Naive thymus-derived CD4-positive, alpha-beta T cell (primary cell): Measurements from ENCODE around the gene GIPC2. TPM values are rescaled to one million over a fixed set of nuclear protein-coding genes. Genes with fewer than 3 reads are reported as not detected.

Experiments used
- ATAC-seq: fragments of 150-1000 bp; cut with Tn5 transposase; 2 replicates; pipeline ENCODE4 v1.10.0; 2021; ENCODE audit warnings: mild to moderate bottlenecking, moderate library complexity
- CTCF ChIA-PET: fragments of 350-600 bp; sonication (Branson Sonifier 250); formaldehyde crosslinking; loops from one replicate; lab custom pipeline; 2021; ENCODE audit warnings: antibody characterized with exemption; lab: Charles Lee
- POLR2A ChIA-PET: fragments of 350-600 bp; sonication (Branson Sonifier 250); formaldehyde crosslinking; loops from one replicate; lab custom pipeline; 2021; ENCODE audit warnings: antibody characterized with exemption, inconsistent platforms; lab: Charles Lee
- DNase-seq, 9 donors: peaks; one replicate each; pipeline versions ENCODE4 v3.0.0 to v3.0.0-alpha.2; 2020 to 2022; ENCODE audit warnings: mixed read lengths in 1 of 9
- H3K27ac ChIP-seq: one replicate; pipeline ENCODE4 v1.7.0; 2013; ENCODE audit warnings: mild to moderate bottlenecking, low read depth, low read length, moderate library complexity
- H3K27me3 ChIP-seq, 2 donors: one replicate each; pipeline ENCODE4 v1.7.0; 2013; ENCODE audit warnings: low read length in 2 of 2, mild to moderate bottlenecking in 2 of 2, moderate library complexity in 2 of 2; ENCODE audit not compliant: control insufficient read depth in 2 of 2, insufficient read depth in 2 of 2
- H3K36me3 ChIP-seq, 3 experiments: 1 replicate in 2 of 3; 2 replicates in 1 of 3; pipeline ENCODE4 v1.7.0; 2013; ENCODE audit warnings: low read length in 3 of 3, mild to moderate bottlenecking in 3 of 3, moderate library complexity in 1 of 3; ENCODE audit not compliant: insufficient read depth in 3 of 3, control insufficient read depth in 2 of 3
- H3K4me1 ChIP-seq, 2 donors: one replicate each; pipeline ENCODE4 v1.7.0; 2013; ENCODE audit warnings: low read length in 2 of 2, mild to moderate bottlenecking in 2 of 2, moderate library complexity in 1 of 2; ENCODE audit not compliant: control insufficient read depth in 2 of 2, insufficient read depth in 2 of 2
- H3K4me3 ChIP-seq: 2 replicates; pipeline ENCODE4 v1.7.0; 2013; ENCODE audit warnings: mild to moderate bottlenecking, low read length
- H3K9me3 ChIP-seq, 3 experiments: 1 replicate in 2 of 3; 2 replicates in 1 of 3; pipeline ENCODE4 v1.7.0; 2013; ENCODE audit warnings: low read length in 3 of 3; ENCODE audit not compliant: control insufficient read depth in 2 of 3
- H3K27ac Mint-ChIP-seq, 9 donors: one replicate each; pipeline ENCODE4 v1.8.0; 2020 to 2022; ENCODE audit warnings: mixed read lengths in 9 of 9, mild to moderate bottlenecking in 8 of 9, moderate library complexity in 5 of 9, inconsistent platforms in 2 of 9
- H3K27me3 Mint-ChIP-seq, 5 donors: one replicate each; pipeline ENCODE4 v1.8.0; 2021 to 2022; ENCODE audit warnings: mixed read lengths in 5 of 5, mild to moderate bottlenecking in 1 of 5
- H3K36me3 Mint-ChIP-seq, 5 donors: one replicate each; pipeline ENCODE4 v1.8.0; 2020 to 2022; ENCODE audit warnings: mixed read lengths in 5 of 5, mild to moderate bottlenecking in 3 of 5, inconsistent platforms in 1 of 5
- H3K4me1 Mint-ChIP-seq, 7 donors: one replicate each; pipeline ENCODE4 v1.8.0; 2020 to 2022; ENCODE audit warnings: mixed read lengths in 7 of 7, mild to moderate bottlenecking in 3 of 7, inconsistent platforms in 1 of 7
- H3K4me3 Mint-ChIP-seq, 10 donors: one replicate each; pipeline ENCODE4 v1.8.0; 2020 to 2022; ENCODE audit warnings: mild to moderate bottlenecking in 10 of 10, mixed read lengths in 10 of 10, moderate library complexity in 6 of 10, inconsistent platforms in 2 of 10
- H3K9me3 Mint-ChIP-seq, 11 donors: one replicate each; pipeline ENCODE4 v1.8.0; 2020 to 2022; ENCODE audit warnings: mixed read lengths in 11 of 11, mild to moderate bottlenecking in 4 of 11, inconsistent platforms in 1 of 11, moderate library complexity in 1 of 11
- intact Hi-C, 2 donors: fragments of 100-400 bp; cut with micrococcal nuclease; formaldehyde crosslinking; loops; one replicate each; pipeline ENCODE4 v1.15.1; 2023
- polyA plus RNA-seq, 2 donors: library from polyadenylated mRNA; unstranded; fragments of 300-500 nt; fragmentation: Illumina TruSeq; gene quantifications; one replicate each; pipeline ENCODE4 v1.2.3, GENCODE V29; 2021
- total RNA-seq, 6 experiments: library from RNA in 5 of 6; stranded (reverse) in 5 of 6; gene quantifications; 1 replicate in 5 of 6; 2 replicates in 1 of 6; pipeline ENCODE4 v1.2.3 and lab custom pipeline; 2021 to 2026

Gene GIPC2
- total and polyA plus RNA-seq, 7 experiments from 2014 or later = 0.05 to 0.60 (median 0.44) TPM; not detected in 3

- H3K27ac Mint-ChIP-seq = no peak overlapping the region
- H3K4me1 Mint-ChIP-seq = no peaks in the 10 kb centered on the region
- no peaks in the 10 kb centered on the region for H3K27me3 ChIP-seq
- H3K4me3 ChIP-seq = no peak overlapping the region
- H3K36me3 Mint-ChIP-seq = no peaks in the 10 kb centered on the region
- ChIA-PET POLR2A (interaction anchor here (0.8 kb wide), 1 partner anchor 154 kb away, joined by 3 read pairs; no protein-coding TSS in a partner anchor), CTCF (interaction anchor here (0.6 to 3.0 kb wide), 8 partner anchors 9 to 544 kb away, joined by 3 to 24 read pairs (median 4); no protein-coding TSS in a partner anchor)
- no peak for DNase-seq
- H3K36me3 ChIP-seq = no peaks in the 10 kb centered on the region
- peaks cover 0 to 12% (median 0%) of the 10 kb centered on the region in 5 donors for H3K27me3 Mint-ChIP-seq
- H3K4me1 ChIP-seq = no peaks in the 10 kb centered on the region
- intact Hi-C loops = no loop called here
- H3K9me3 ChIP-seq = no peaks in the 10 kb centered on the region
- peak; percentile 22 for ATAC-seq
- H3K27ac ChIP-seq = no peak overlapping the region
- H3K9me3 Mint-ChIP-seq = no peaks in the 10 kb centered on the region
- H3K4me3 Mint-ChIP-seq = no peak overlapping the region
Observed at GRCh38 chr1:78132174-78132947, 86.6 kb downstream of the GIPC2 start.

GRCh38 chr1:78132948-78133322, 87.2 kb downstream of the GIPC2 start:
- DNase-seq (no peak), ATAC-seq (no peak)
- no peaks in the 10 kb centered on the region for H3K9me3 ChIP-seq
- ChIA-PET CTCF (interaction anchor here (1.0 to 1.6 kb wide), 2 partner anchors 10 to 543 kb away, joined by 3 to 4 read pairs; no protein-coding TSS in a partner anchor), POLR2A (interaction anchor here (0.8 kb wide), 1 partner anchor 155 kb away, joined by 3 read pairs; no protein-coding TSS in a partner anchor)
- no peak overlapping the region for H3K27ac ChIP-seq
- Mint-ChIP-seq H3K27me3 (peaks cover 0 to 13% (median 0%) of the 10 kb centered on the region in 5 donors), H3K4me1 (no peaks in the 10 kb centered on the region), H3K4me3 (no peak overlapping the region), H3K27ac (no peak overlapping the region), H3K9me3 (no peaks in the 10 kb centered on the region), H3K36me3 (no peaks in the 10 kb centered on the region)
- no peaks in the 10 kb centered on the region for H3K4me1 ChIP-seq
- no peak overlapping the region for H3K4me3 ChIP-seq
- intact Hi-C loops = no loop called here
- no peaks in the 10 kb centered on the region for H3K27me3 ChIP-seq
- H3K36me3 ChIP-seq = no peaks in the 10 kb centered on the region

GRCh38 chr1:78136680-78137079, 90.9 kb downstream of the GIPC2 start:
- H3K27ac Mint-ChIP-seq = no peak overlapping the region
- H3K4me3 Mint-ChIP-seq = no peak overlapping the region
- no peaks in the 10 kb centered on the region for H3K9me3 ChIP-seq
- ATAC-seq = no peak
- no peaks in the 10 kb centered on the region for H3K4me1 ChIP-seq
- no peak overlapping the region for H3K27ac ChIP-seq
- H3K36me3 Mint-ChIP-seq = no peaks in the 10 kb centered on the region
- H3K9me3 Mint-ChIP-seq = no peaks in the 10 kb centered on the region
- no peaks in the 10 kb centered on the region for H3K36me3 ChIP-seq
- intact Hi-C loops = no loop called here
- no peak for DNase-seq
- peaks cover 0 to 13% (median 0%) of the 10 kb centered on the region in 5 donors for H3K27me3 Mint-ChIP-seq
- POLR2A ChIA-PET = no interaction called here
- H3K27me3 ChIP-seq = no peaks in the 10 kb centered on the region
- peaks cover 0 to 4% (median 0%) of the 10 kb centered on the region in 7 donors for H3K4me1 Mint-ChIP-seq
- no peak overlapping the region for H3K4me3 ChIP-seq
- CTCF ChIA-PET = no interaction called here

- POLR2A ChIA-PET = interaction anchor here (0.6 kb wide), 1 partner anchor 27 kb away, joined by 3 read pairs; no protein-coding TSS in a partner anchor
- Mint-ChIP-seq H3K4me3 (peak overlapping the region in 2 of 10 donors; percentile 7 to 88), H3K9me3 (no peaks in the 10 kb centered on the region), H3K4me1 (peaks cover 5 to 27% (median 11%) of the 10 kb centered on the region in 7 donors), H3K27ac (peak overlapping the region in 1 of 9 donors; percentile 51), H3K36me3 (no peaks in the 10 kb centered on the region), H3K27me3 (peaks cover 0 to 12% (median 0%) of the 10 kb centered on the region in 5 donors)
- DNase-seq (no peak), ATAC-seq (no peak)
- H3K4me3 ChIP-seq = no peak overlapping the region
- intact Hi-C loops = no loop called here
- peaks cover 0 to 4% of the 10 kb centered on the region in 2 donors for H3K4me1 ChIP-seq
- CTCF ChIA-PET = interaction anchor here (0.6 to 4.5 kb wide), 3 partner anchors 11 to 1406 kb away, joined by 3 to 24 read pairs (median 3); no protein-coding TSS in a partner anchor
- H3K9me3 ChIP-seq = no peaks in the 10 kb centered on the region
- no peaks in the 10 kb centered on the region for H3K27me3 ChIP-seq
- no peak overlapping the region for H3K27ac ChIP-seq
- no peaks in the 10 kb centered on the region for H3K36me3 ChIP-seq
Observed at GRCh38 chr1:78141531-78142231, 95.9 kb downstream of the GIPC2 start.

GRCh38 chr1:78142736-78143135, 97.0 kb downstream of the GIPC2 start:
- peak overlapping the region; percentile 69 to 95 (median 82) for H3K4me3 Mint-ChIP-seq
- H3K4me1 ChIP-seq = peaks cover 0 to 4% of the 10 kb centered on the region in 2 donors
- POLR2A ChIA-PET = interaction anchor here (1.1 kb wide), 1 partner anchor 15 kb away, joined by 6 read pairs; no protein-coding TSS in a partner anchor
- H3K9me3 Mint-ChIP-seq = no peaks in the 10 kb centered on the region
- H3K4me1 Mint-ChIP-seq = peaks cover 5 to 27% (median 11%) of the 10 kb centered on the region in 7 donors
- DNase-seq (peak in 1 of 9 donors; percentile 11), ATAC-seq (peak; percentile 8)
- H3K27me3 ChIP-seq = no peaks in the 10 kb centered on the region
- H3K36me3 ChIP-seq = no peaks in the 10 kb centered on the region
- H3K27ac Mint-ChIP-seq = peak overlapping the region in 7 of 9 donors; percentile 52 to 92 (median 89)
- peak overlapping the region; percentile 45 for H3K27ac ChIP-seq
- H3K27me3 Mint-ChIP-seq = peaks cover 0 to 13% (median 4%) of the 10 kb centered on the region in 5 donors
- peak overlapping the region; percentile 15 for H3K4me3 ChIP-seq
- CTCF ChIA-PET = interaction anchor here (0.7 to 4.5 kb wide), 3 partner anchors 12 to 466 kb away, joined by 3 to 24 read pairs (median 3); no protein-coding TSS in a partner anchor
- intact Hi-C loops = loop anchor here in 1 of 2 donors (1.0 kb wide), 1 partner anchor 12 kb away; no protein-coding TSS in a partner anchor
- no peaks in the 10 kb centered on the region for H3K9me3 ChIP-seq
- H3K36me3 Mint-ChIP-seq = no peaks in the 10 kb centered on the region

- POLR2A ChIA-PET = interaction anchor here (1.1 kb wide), 1 partner anchor 15 kb away, joined by 6 read pairs; no protein-coding TSS in a partner anchor
- Mint-ChIP-seq H3K36me3 (no peaks in the 10 kb centered on the region), H3K4me1 (peaks cover 5 to 27% (median 11%) of the 10 kb centered on the region in 7 donors), H3K9me3 (no peaks in the 10 kb centered on the region), H3K27ac (peak overlapping the region; percentile 44 to 92 (median 89)), H3K27me3 (peaks cover 0 to 13% (median 7%) of the 10 kb centered on the region in 5 donors), H3K4me3 (peak overlapping the region; percentile 69 to 95 (median 82))
- Histone ChIP-seq H3K36me3 (no peaks in the 10 kb centered on the region), H3K27ac (peak overlapping the region; percentile 45), H3K4me3 (peak overlapping the region; percentile 15), H3K4me1 (peaks cover 0 to 4% of the 10 kb centered on the region in 2 donors), H3K9me3 (no peaks in the 10 kb centered on the region), H3K27me3 (no peaks in the 10 kb centered on the region)
- DNase-seq (peak in 5 of 9 donors; percentile 9 to 25 (median 14)), ATAC-seq (peak; percentile 63)
- CTCF ChIA-PET = interaction anchor here (0.7 to 4.5 kb wide), 3 partner anchors 12 to 465 kb away, joined by 3 to 24 read pairs (median 3); no protein-coding TSS in a partner anchor
- intact Hi-C loops = loop anchor here in 1 of 2 donors (1.0 kb wide), 1 partner anchor 13 kb away; no protein-coding TSS in a partner anchor
Observed at GRCh38 chr1:78143152-78143551, 97.4 kb downstream of the GIPC2 start.
